ENCODE results near the gene DBX1.
"Not testable (repeated sequence)": the region's sequence is repeated elsewhere in the genome, so short reads cannot be mapped to it uniquely, and the experiment has no call there.

Gene DBX1

GRCh38 chr11:20161230-20161918, 1.1 kb upstream of the DBX1 start:
- DNase-seq = no peak

- no peak for DNase-seq
These were observed 551 bp downstream of the DBX1 start for GRCh38 chr11:20159466-20160381.

- peak; percentile 82 for DNase-seq
These were observed 1.5 kb downstream of the DBX1 start for GRCh38 chr11:20158597-20159257.

- DNase-seq = no peak
These were observed 2.5 kb downstream of the DBX1 start for GRCh38 chr11:20157728-20158127.

GRCh38 chr11:20156876-20157613, 3.2 kb downstream of the DBX1 start:
- DNase-seq = no peak

- no peak for DNase-seq
These were observed 3.9 kb downstream of the DBX1 start for GRCh38 chr11:20156280-20156875.

- no peak for DNase-seq
These were observed 4.5 kb downstream of the DBX1 start for GRCh38 chr11:20155683-20156279.

- DNase-seq = no peak
These were observed 5.9 kb downstream of the DBX1 start for GRCh38 chr11:20154381-20154780.

GRCh38 chr11:20138707-20139106, 21.6 kb downstream of the DBX1 start:
- DNase-seq = no peak

GRCh38 chr11:20137637-20138036, 22.6 kb downstream of the DBX1 start:
- DNase-seq = no peak

GRCh38 chr11:20134991-20135736, 25.1 kb downstream of the DBX1 start:
- DNase-seq = no peak

- no peak for DNase-seq
These were observed 27.6 kb downstream of the DBX1 start for GRCh38 chr11:20132667-20133039.

- peak; percentile 73 for DNase-seq
These were observed 28.2 kb downstream of the DBX1 start for GRCh38 chr11:20131788-20132666.

GRCh38 chr11:20129665-20130064, 30.6 kb downstream of the DBX1 start:
- DNase-seq = no peak

GRCh38 chr11:20128528-20128825, 31.8 kb downstream of the DBX1 start:
- DNase-seq = not testable (repeated sequence)

- peak; percentile 79 for DNase-seq
These were observed 32.4 kb downstream of the DBX1 start for GRCh38 chr11:20127671-20128527.

- no peak for DNase-seq
These were observed 33.6 kb downstream of the DBX1 start for GRCh38 chr11:20126724-20127123.

- DNase-seq = no peak
These were observed 34.3 kb downstream of the DBX1 start for GRCh38 chr11:20125927-20126326.

GRCh38 chr11:20122131-20122530, 38.1 kb downstream of the DBX1 start:
- DNase-seq = no peak
